Stimulated activated CD4-positive, alpha-beta T cell treated with anti-CD3 and anti-CD28 coated beads, Interleukin-1b, Interleukin-23, amount 100 ng/mL, for 24 hours (primary cell): ENCODE results near the gene MUC2.
"Not testable (repeated sequence)": the region's sequence is repeated elsewhere in the genome, so short reads cannot be mapped to it uniquely, and the experiment has no call there.

Source experiments
- DNase-seq, 4 experiments: peaks; one replicate each; pipeline ENCODE4 v3.0.0-alpha.2; 2020; ENCODE audit warnings: low read depth in 4 of 4, low spot score in 1 of 4

Gene MUC2

DNA sequence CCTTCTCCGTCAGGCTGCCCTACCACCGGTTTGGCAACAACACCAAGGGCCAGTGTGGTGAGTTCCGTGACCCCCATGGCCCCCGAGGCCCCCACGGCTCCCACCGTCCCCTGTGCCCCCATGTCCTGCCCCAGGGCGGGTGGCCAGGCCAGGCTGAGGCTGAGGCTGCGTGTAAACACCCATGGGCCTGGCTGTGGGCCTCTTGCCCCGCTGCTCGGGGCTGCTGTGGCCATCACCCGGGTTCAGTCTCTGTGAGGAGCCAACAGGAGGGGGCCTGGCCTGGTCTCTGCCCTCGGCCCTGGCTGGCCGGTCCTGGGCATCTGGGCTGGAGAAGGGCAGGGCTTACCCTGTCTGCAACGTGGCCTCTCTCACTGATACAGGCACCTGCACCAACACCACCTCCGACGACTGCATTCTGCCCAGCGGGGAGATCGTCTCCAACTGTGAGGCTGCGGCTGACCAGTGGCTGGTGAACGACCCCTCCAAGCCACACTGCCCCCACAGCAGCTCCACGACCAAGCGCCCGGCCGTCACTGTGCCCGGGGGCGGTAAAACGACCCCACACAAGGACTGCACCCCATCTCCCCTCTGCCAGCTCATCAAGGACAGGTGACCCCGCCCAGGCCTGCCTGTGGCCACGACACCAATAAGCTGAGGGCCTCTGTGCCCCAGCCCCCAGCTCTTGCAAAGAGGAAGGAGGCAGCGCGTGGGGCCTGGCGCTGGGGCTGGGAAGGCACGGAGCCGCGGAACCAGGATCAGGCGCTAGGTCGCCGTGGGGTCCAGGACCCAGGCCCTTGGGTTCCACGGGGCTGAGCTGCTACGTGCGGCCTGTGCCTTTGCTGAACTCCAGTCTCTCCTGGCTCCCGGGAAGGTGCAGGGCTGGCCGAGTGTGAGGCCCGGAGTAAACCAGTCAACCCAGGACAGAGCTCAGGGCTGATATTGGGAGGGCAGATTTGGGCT is 29.0 kb downstream of the MUC2 start:
- no peak for DNase-seq

DNA sequence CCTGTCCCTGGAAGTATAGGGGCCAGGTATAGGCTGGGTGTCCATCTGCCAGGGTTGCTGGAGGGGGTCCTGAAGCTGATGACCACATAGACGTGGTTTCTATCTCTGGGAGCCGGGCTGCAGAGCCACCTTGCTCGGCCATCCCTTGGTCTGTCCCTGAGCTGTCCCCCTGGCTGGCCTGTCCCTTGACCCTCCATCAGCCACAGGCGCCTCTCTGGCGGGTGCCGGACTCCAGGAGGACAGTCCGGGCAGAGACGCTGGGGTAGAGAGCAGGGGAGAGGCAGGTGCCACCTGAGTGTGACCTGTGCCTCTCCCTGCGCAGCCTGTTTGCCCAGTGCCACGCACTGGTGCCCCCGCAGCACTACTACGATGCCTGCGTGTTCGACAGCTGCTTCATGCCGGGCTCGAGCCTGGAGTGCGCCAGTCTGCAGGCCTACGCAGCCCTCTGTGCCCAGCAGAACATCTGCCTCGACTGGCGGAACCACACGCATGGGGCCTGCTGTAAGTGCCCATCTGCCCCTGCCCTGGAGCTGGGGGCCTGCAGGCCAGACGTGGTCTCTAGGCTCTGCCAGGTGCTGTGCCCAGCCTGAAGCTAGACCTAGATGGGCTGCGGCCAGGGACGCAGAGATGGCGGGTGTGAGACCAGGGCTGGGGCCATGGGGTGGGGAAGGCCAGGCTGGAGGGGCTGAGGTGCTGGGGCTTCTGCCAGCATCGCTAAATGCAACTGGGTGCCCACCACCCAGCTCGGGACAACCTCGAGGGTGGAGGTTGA is 29.9 kb downstream of the MUC2 start:
- no peak for DNase-seq

DNA sequence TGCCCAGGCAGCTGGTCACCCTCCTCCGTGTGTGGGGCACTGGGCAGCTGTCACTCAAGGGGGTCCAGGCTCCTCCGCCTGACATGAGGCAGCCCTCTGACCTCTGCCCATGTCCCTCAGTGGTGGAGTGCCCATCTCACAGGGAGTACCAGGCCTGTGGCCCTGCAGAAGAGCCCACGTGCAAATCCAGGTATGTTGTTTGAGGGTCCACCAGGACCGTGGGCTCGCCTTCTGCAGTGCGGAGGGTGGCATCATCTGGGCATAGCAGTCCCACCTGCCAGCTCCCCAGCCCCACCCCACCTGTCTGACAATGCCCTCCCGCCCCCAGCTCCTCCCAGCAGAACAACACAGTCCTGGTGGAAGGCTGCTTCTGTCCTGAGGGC is 30.5 kb downstream of the MUC2 start:
- no peak for DNase-seq

DNA sequence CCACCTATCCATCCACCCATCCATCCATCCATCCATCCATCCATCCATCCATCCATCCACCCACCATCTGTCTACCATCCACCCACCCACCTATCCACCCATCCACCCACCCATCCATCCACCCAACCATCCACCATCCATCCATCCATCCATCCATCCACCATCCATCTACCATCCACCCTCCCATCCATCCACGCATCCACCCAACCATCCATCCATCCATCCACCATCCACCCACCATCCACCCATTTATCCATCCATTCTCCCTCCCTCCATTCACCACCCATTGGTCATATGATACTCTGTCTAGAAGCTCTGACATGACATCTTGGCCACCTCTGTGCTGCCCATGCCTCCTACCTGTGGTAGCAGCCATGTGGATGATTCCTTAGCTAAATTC is 31.7 kb downstream of the MUC2 start:
- no peak for DNase-seq

DNA sequence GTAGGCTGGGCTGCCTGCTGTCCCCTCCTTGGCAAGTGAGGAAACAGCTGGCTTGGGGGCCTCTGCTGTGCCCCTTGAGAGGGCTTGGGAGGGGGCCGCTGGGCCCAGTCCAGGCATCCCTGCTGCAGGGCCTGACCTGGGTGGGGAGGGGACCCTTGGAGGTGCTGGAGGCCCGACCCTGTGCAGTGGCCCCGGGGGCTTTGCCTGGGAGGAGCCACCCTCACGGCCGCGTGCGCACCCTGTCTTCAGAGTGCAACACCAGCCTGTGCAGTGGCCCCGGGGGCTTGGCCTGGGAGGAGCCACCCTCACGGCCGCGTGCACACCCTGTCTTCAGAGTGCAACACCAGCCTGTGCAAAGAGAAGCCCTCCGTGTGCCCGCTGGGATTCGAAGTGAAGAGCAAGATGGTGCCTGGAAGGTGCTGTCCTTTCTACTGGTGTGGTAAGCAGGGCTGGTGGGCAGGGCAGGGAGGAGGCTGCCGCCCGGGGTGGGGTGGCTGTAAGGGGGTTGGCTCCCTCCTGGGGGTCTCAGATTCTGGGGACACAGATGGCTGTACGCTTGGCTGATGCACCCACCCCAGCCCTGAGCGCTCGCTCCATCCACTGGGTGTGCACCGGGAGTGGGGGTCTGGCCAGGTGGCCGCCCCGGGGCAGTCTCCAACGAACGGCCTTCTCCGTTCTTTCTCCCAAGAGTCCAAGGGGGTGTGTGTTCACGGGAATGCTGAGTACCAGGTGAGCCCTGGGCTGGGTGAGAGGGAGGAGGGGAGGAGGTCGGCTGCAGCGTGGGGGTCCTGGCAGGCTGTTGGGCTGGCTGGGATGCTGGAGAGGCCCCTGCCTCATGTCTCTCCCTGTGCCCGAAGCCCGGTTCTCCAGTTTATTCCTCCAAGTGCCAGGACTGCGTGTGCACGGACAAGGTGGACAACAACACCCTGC is 32.9 kb downstream of the MUC2 start:
- DNase-seq = no peak

DNA sequence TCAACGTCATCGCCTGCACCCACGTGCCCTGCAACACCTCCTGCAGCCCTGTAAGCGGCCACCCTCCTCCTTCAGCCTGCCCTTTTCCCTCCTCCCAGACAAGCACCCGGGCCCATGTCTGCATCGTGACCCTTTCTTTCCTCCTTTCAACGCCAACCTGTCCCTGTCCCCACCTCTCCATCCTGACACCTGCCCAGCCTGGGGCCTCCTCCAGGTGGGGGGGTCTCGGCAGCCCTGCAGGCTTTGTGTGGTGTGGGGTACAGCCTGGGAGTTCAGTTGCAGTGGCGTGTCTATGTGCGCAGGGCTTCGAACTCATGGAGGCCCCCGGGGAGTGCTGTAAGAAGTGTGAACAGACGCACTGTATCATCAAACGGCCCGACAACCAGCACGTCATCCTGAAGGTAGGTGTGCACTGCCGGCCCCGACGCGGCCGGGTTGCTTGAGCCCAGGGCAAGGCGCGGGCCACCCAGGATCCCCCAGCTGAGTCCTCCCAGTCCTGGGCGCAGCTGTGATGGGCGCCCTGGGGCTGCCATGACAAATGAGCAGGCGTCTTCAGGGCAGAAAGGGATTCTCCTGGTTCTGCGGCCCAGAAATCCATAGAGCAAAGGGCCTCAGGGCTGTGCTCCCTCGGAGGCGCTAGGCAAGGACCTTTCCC is 33.7 kb downstream of the MUC2 start:
- DNase-seq = no peak

DNA sequence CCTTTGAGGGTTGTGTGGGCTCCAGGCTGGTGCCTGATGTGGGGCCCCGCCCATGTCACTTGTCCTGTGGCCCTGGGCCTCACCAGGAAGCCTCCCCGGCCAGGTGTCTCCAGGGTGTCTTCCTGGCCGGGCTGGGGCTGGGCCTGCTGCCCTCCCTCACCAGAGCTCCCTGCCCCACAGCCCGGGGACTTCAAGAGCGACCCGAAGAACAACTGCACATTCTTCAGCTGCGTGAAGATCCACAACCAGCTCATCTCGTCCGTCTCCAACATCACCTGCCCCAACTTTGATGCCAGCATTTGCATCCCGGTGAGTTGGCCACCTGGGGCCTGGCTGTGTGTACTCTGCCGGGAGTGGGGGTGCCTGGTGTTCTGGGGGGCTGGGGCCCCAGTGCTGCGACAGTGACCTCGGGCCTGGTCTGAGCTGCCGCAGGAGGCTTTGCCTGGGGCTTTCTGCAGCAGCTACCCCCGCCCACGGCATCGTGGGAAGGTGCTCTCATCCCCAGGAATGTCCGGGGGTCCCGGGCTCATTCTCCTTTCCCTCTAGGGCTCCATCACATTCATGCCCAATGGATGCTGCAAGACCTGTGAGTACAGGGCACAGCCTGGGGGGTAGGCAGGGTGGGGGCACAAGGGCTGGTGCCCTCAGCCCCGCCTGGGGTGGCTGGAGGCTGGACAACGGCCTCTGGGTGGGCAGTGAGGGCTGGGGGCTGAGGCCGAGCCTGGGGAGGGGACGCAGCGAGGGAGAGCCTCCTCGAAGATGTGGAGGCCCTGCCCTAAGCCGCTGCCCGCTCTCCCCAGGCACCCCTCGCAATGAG is 34.6 kb downstream of the MUC2 start:
- DNase-seq = no peak

DNA sequence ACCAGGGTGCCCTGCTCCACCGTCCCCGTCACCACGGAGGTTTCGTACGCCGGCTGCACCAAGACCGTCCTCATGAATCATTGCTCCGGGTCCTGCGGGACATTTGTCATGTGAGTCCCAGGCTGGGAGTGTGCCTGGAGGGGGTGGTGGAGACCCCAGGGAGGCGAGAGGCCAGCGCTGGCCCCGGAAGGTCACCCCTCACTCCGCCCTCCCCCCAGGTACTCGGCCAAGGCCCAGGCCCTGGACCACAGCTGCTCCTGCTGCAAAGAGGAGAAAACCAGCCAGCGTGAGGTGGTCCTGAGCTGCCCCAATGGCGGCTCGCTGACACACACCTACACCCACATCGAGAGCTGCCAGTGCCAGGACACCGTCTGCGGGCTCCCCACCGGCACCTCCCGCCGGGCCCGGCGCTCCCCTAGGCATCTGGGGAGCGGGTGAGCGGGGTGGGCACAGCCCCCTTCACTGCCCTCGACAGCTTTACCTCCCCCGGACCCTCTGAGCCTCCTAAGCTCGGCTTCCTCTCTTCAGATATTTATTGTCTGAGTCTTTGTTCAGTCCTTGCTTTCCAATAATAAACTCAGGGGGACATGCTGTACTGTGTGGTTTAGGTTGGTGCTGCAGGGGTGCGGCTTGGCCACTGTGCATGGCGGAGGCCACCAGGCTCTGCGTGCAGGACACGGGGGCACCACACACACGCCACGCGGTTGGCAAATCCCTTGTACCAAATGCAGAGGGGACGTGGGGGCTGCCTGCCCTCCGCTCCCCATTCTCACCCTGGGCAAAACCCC is 35.4 kb downstream of the MUC2 start:
- no peak for DNase-seq

DNA sequence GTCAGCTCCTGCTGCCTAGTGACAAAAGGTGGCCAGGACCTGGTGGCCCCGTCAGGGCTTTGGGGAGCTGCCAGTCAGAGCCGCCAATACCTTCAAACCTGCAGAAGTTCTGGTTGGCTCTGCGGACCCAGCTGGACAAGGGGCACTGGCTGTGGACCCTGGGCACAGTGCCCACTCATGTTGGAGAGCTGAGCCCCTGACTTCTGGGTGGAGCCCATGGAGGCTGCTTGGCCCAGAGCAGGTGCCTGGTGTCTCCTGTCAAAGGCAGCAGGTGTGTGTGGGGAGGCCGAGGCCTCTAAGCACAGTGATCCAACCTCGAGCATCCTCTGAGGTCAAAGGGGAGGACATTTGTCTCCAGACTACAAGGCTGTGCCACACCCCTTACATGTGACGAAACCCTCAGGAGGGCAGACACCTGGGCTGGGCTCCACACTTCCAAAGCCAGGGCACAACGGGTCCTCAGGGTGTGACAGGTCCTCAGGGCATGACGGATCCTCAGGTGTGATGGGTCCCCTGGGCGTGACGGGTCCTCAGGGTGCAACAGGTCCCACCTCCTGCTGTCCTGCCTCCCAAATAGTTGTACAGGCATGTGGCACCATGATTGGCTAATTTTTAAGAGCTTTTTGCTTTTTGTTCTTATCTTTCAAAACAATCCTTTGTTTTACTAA is 37.0 kb downstream of the MUC2 start:
- no peak for DNase-seq

DNA sequence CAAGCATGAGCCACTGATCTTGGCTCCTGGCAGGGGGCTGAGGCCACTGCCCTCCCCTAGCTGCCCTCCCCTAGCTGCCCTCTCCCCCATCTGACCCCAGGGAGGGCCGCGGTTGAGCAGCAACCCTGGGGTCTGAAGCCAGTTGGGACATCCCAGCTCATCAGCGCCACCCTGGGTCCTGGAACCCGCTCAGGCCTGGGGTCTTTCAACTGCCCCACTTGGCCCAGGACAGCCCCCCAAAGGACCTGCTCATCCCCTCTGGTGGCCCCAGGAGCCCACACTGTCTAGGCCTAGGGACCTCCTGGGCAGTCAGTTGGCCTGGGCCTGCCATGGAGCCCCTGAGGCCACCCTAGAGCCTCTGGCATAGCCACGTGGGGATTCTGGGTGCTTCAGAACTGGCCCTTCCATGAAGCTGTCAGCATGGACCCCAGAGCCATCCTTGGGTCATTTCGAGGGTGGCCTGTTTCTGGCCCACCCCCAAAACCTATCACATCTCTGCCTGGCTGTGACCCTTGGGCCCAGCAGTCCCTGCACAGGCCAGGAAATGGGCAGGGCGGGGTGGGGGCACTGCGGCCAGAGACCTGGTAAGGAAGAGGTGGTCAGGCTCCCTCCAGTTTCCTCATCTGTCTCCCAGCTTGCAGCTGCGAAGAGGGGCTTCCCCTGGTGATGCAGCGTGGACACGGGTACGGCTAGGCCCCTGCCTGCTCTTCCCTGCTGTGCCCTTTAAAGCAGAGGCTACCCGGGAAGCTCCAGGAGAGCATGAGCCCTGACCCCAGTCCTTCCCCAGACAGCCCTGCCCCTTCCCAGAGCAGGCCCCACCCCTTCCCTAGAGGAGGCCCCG is 37.9 kb downstream of the MUC2 start:
- no peak for DNase-seq

DNA sequence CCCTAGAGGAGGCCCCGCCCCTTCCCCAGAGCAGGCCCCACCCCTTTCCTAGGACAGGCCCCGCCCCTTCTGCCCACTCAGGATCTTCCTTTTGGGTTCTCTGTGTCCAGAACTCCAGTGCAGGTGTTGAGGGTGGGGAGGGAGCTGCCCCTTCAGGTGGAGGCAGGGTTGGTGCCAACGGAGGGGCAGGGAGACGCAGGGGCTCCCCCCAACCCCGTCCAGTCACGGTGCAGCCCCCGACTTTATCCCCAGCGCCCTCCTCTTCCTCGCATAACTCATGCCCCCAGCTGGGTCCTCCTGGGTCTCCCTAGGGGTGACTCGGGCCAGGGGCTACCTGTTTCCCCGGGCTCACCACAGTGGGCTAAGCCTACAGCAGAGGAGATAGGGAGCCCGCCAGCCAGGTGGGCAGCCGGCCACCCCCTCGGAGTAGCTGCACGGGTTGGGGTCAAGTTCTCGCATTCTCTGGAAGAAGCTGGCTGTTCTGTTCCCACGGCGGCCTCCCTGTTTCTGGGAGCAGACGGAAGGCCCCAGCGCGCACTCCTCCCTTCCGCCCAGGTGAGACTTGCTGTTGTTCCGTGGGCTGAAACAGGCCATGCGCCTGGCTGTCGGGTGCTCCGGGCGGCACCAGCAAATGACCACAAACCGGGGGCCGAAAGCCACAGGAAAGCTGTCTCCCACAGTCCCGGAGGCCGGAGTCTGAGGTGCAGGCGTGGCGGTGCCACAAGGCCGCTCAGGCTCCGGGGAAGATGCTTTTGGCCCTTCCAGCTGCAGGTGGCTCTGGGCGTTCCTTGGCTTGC is 38.9 kb downstream of the MUC2 start:
- DNase-seq = no peak

DNA sequence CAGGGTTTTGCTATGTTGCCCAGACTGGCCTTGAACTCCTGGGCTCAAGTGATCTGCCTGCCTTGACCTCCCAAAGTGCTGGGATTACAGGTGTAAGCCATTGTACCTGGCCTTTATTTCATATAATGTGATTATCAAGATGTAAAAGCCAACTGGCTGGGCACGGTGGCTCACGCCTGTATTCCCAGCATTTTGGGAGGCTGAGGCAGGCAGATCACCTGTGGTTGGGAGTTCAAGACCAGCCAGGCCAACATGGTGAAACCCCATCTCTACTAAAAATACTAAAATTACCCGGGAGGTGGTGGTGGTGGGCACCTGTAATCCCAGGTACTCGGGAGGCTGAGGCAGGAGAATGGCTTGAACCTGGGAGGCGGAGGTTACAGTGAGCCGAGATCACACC is 40.6 kb downstream of the MUC2 start:
- DNase-seq = not testable (repeated sequence)

DNA sequence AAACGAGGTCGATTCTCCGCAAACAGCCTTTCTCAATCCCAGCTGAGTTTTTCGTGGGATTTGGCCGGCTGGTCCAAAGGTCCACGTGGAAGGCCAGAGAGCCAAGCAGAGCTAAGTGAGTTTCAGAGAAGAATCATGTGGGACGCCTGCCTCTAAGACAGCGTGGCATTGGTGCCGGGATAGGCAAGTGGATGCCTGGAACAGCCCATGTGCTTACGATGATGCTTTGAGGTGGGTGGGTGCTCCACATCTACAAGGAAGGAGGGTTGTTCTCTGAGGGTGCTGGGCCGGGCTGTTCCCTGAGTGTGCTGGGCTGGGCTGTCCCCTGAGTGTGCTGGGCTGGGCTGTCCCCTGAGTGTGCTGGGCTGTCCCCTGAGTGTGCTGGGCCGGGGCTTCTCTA is 41.4 kb downstream of the MUC2 start:
- no peak for DNase-seq

DNA sequence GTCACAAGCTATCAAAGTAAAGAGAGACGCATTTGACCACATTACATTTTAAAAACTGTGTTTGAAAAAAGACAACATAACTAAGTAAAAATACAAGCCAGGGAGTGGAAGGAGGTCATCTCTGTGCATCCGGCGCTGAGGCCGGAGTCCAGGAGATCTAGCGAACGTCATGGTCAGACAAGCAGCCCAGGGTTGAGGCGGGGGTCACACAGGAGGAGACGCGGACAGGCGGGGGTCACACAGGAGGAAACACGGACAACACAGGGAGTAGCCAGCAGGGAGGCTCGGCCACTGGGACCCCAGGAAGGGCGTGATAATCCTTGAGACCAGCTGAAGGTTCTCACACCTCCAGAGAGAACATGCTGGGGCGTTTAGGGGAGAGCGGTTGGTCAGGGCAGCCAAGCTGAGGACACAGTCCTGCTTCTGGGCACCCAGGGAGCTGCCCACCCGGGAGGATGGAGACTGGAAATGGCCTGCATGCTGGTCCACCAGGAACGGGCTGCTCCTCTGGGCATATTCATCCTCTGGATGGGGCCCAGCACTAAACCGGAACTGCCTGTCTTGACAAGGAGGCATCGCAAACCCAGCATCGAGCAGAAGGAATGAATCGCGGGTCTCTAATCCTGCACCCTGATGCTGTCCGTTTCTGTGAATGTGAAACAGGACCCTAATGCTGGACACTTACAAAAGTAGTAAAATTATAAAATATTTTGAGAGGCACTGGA is 42.2 kb downstream of the MUC2 start:
- DNase-seq = no peak

DNA sequence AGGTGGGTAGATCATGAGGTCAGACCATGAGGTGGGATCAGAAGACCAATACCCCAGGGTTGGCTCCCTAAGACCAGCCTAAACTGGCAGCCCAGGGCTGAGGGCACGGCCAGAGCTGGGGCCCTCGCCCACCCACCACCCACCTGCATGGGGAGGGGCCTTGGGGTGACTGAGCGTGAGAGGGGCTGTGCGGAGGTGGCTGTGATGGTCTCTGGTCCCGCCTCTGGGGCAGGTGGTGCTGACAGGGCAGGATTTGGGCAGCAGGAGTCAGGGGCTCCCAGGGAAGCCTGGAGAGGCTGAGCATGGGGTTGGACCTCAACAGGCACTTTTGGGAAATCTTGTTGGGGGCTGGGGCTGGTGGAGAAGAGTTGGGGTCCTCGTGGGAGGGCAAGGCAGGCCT is 43.3 kb downstream of the MUC2 start:
- DNase-seq = no peak
